ENCODE results near the gene POLR1H. TPM values are rescaled to one million over a fixed set of nuclear protein-coding genes. Genes with fewer than 3 reads are reported as not detected.

POLR1H gene
- total and polyA plus RNA-seq, 9 donors: 23.1 to 46.6 (median 28.3) TPM

DNA sequence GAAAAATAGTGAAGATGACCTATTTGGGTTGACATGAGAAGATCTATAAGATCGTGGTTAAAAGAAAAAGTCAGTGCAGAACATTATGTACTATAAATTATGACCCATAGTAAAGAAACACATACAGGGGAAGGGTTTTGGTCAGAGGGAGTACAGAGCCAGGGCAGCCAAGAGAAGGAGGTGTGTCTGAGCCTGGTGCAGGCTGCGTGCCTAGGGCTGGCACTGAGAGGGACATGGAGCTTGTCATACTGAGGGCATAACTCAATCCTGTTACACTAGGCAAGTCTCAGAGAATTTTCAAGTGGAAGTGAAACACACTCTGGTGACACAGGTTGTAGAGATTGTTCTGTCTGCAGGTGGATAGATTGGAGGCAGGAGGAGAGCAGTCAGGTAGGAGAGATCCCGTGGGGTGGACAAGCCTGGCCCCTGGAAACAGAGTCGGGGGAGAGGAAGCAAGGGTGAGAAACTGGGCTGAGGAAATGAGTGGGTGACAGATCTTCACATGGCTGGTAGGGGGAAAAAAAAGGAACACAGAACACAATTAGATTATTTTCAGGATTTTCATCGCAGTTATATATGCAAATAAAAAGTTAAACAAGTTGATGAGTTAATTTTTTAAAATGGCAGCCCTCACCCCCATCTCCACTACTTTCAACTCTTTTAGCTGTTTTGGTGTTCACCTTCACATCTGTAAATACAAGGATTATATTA is 33.0 kb downstream of the POLR1H start:
- no peak overlapping the region for H3K27ac ChIP-seq
- no peak overlapping the region for H3K4me3 ChIP-seq
- no peaks in the 10 kb centered on the region for H3K4me1 ChIP-seq (ENCODE audit: insufficient read depth)
- TF ChIP-seq POLR2A (IDR thresholded peaks at IDR 0.05): no peak
- H3K36me3 ChIP-seq: no peaks in the 10 kb centered on the region
- 64 to 70% (median 69%) methylated on average over 4 to 5 of the region's 5 CpGs for WGBS, 3 donors
- intact Hi-C loops (cut with DNase I): no loop called here
- no peaks in the 10 kb centered on the region for H3K27me3 ChIP-seq
- no peak for DNase-seq
- no peaks in the 10 kb centered on the region for H3K9me3 ChIP-seq

DNA sequence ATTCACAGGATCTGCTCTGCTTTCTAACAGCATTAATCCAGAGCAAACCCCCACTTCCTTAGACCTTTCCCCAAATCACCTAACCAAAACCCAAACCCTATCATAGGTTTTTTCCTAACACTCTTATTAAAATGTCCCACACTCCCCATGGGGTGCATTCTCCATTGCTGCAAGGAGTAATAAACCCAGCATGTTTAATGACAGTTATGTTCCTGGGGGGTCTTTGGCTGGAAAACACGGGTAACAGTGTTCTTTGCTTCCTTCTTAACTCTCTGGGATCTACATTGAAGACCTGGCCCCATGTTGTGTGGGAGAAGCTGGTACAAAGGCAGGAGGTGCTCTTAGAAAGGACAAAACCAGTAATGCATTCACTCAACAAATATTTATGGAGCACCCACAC is 35.8 kb downstream of the POLR1H start:
- 19 to 32% (median 28%) methylated on average over 1 of the region's 1 CpG for WGBS, 3 donors
- no peak for DNase-seq
- Histone ChIP-seq H3K4me1 (ENCODE audit: insufficient read depth) (peaks cover 11% of the 10 kb centered on the region), H3K27ac (no peak overlapping the region), H3K36me3 (no peaks in the 10 kb centered on the region), H3K27me3 (no peaks in the 10 kb centered on the region), H3K4me3 (no peak overlapping the region), H3K9me3 (no peaks in the 10 kb centered on the region)
- intact Hi-C loops (cut with DNase I): no loop called here
- no peak for TF ChIP-seq EP300 (IDR thresholded peaks at IDR 0.05)
- TF ChIP-seq, protein P1, sequence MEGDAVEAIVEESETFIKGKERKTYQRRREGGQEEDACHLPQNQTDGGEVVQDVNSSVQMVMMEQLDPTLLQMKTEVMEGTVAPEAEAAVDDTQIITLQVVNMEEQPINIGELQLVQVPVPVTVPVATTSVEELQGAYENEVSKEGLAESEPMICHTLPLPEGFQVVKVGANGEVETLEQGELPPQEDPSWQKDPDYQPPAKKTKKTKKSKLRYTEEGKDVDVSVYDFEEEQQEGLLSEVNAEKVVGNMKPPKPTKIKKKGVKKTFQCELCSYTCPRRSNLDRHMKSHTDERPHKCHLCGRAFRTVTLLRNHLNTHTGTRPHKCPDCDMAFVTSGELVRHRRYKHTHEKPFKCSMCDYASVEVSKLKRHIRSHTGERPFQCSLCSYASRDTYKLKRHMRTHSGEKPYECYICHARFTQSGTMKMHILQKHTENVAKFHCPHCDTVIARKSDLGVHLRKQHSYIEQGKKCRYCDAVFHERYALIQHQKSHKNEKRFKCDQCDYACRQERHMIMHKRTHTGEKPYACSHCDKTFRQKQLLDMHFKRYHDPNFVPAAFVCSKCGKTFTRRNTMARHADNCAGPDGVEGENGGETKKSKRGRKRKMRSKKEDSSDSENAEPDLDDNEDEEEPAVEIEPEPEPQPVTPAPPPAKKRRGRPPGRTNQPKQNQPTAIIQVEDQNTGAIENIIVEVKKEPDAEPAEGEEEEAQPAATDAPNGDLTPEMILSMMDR (IDR thresholded peaks at IDR 0.05): no peak
- no peak for TF ChIP-seq POLR2A (IDR thresholded peaks at IDR 0.05)

- H3K27me3 ChIP-seq: no peaks in the 10 kb centered on the region
- no peak overlapping the region for H3K27ac ChIP-seq
- WGBS, 3 donors: 62 to 65% (median 64%) methylated on average over 4 of the region's 4 CpGs
- no peaks in the 10 kb centered on the region for H3K9me3 ChIP-seq
- peaks cover 11% of the 10 kb centered on the region for H3K4me1 ChIP-seq (ENCODE audit: insufficient read depth)
- no peak overlapping the region for H3K4me3 ChIP-seq
- no peak for TF ChIP-seq POLR2A (IDR thresholded peaks at IDR 0.05)
- no peak for TF ChIP-seq EP300 (IDR thresholded peaks at IDR 0.05)
- TF ChIP-seq, protein P1 (IDR thresholded peaks at IDR 0.05): no peak
- intact Hi-C loops (cut with DNase I): no loop called here
- no peaks in the 10 kb centered on the region for H3K36me3 ChIP-seq
- no peak for DNase-seq
These were observed 37.1 kb downstream of the POLR1H start for GRCh38 chr6:30097902-30098768.

GRCh38 chr6:30100154-30100553 is 39.1 kb downstream of the POLR1H start:
- Histone ChIP-seq H3K4me3 (no peak overlapping the region), H3K27ac (no peak overlapping the region), H3K4me1 (ENCODE audit: insufficient read depth) (peaks cover 14% of the 10 kb centered on the region), H3K36me3 (no peaks in the 10 kb centered on the region), H3K27me3 (no peaks in the 10 kb centered on the region), H3K9me3 (no peaks in the 10 kb centered on the region)
- TF ChIP-seq POLR2A (IDR thresholded peaks at IDR 0.05): no peak
- TF ChIP-seq, protein P1 (IDR thresholded peaks at IDR 0.05): no peak
- no peak for TF ChIP-seq EP300 (IDR thresholded peaks at IDR 0.05)
- no peak for DNase-seq
- intact Hi-C loops (cut with DNase I): no loop called here
- 20 to 25% (median 20%) methylated on average over 8 of the region's 8 CpGs for WGBS, 3 donors
